SU-DHL-6 (cell line): ENCODE data around the gene ADNP.

ENCODE experiments used
- H2AFZ ChIP-seq: fragments of 200-600 bp; sonication (generic); 2 replicates; pipeline ENCODE4 v1.6.1; 2014; ENCODE audit warnings: low read depth, mild to moderate bottlenecking, moderate library complexity, mixed read lengths, antibody characterized with exemption, low read length; ENCODE audit not compliant: severe bottlenecking
- H3F3A ChIP-seq: fragments of 200-600 bp; shearing (Covaris generic); 2 replicates; pipeline ENCODE4 v1.6.0; 2016; ENCODE audit warnings: antibody characterized with exemption, mild to moderate bottlenecking; ENCODE audit not compliant: insufficient read depth
- H3K27ac ChIP-seq: fragments of 200-600 bp; sonication (generic); 2 replicates; pipeline ENCODE4 v1.5.1; 2016; ENCODE audit warnings: low read depth, mild to moderate bottlenecking, low read length, moderate library complexity, mixed read lengths
- H3K27me3 ChIP-seq: fragments of 200-600 bp; sonication (generic), shearing (Covaris generic); 2 replicates; pipeline ENCODE4 v1.6.0; 2014; ENCODE audit warnings: mild to moderate bottlenecking, low read length
- H3K36me3 ChIP-seq: fragments of 200-600 bp; sonication (generic); 2 replicates; pipeline ENCODE4 v1.6.1; 2014; ENCODE audit warnings: mild to moderate bottlenecking, low read length, mixed read lengths
- H3K4me2 ChIP-seq: fragments of 300-600, 200-600 bp; shearing (Covaris generic), sonication (generic); 2 replicates; pipeline ENCODE4 v1.6.0; 2014; ENCODE audit warnings: low read length, low read depth, mild to moderate bottlenecking; ENCODE audit not compliant: poor library complexity, severe bottlenecking
- H3K4me3 ChIP-seq: fragments of 200-600 bp; sonication (generic); 2 replicates; pipeline ENCODE4 v1.5.1; 2014; ENCODE audit warnings: antibody characterized with exemption, low read length, mild to moderate bottlenecking, mixed read lengths; ENCODE audit not compliant: insufficient read depth, poor library complexity, severe bottlenecking
- H3K79me2 ChIP-seq: fragments of 200-600 bp; sonication (generic); 2 replicates; pipeline ENCODE4 v1.6.1; 2014; ENCODE audit warnings: mild to moderate bottlenecking, low read length, moderate library complexity; ENCODE audit not compliant: insufficient read depth
- H3K9ac ChIP-seq: fragments of 200-600 bp; sonication (generic); 2 replicates; pipeline ENCODE4 v1.7.0; 2014; ENCODE audit warnings: mild to moderate bottlenecking, low read length
- H3K9me2 ChIP-seq: fragments of 200-600 bp; sonication (generic); replicated peaks from 2 replicates; pipeline ENCODE4 v1.6.1; 2014; ENCODE audit warnings: low read length; ENCODE audit not compliant: insufficient read depth
- H3K9me3 ChIP-seq: fragments of 200-600 bp; sonication (generic); 2 replicates; pipeline ENCODE4 v1.6.1; 2014; ENCODE audit warnings: low read length, mixed read lengths; ENCODE audit not compliant: insufficient read depth
- H4K20me1 ChIP-seq: fragments of 200-600 bp; sonication (generic); 2 replicates; pipeline ENCODE4 v1.6.1; 2014; ENCODE audit warnings: low read depth, mild to moderate bottlenecking, antibody characterized with exemption, low read length, moderate library complexity, mixed read lengths
- EZH2phosphoT487 ChIP-seq: fragments of 200-600 bp; sonication (generic), shearing (Covaris generic); conservative IDR thresholded peaks from 2 replicates; pipeline ENCODE4 v1.6.1; 2018; ENCODE audit warnings: mild to moderate bottlenecking, antibody characterized with exemption, low read length, moderate library complexity, mixed read lengths
- TF ChIP-seq, protein P1 (sequence below): fragments of 200-600 bp; sonication (generic); IDR thresholded peaks from one replicate; pipeline ENCODE4 v1.5.1; 2017; ENCODE audit warnings: antibody characterized with exemption, mild to moderate bottlenecking, low read length, moderate library complexity; ENCODE audit not compliant: insufficient read depth, poor library complexity, severe bottlenecking

The ADNP gene

DNA sequence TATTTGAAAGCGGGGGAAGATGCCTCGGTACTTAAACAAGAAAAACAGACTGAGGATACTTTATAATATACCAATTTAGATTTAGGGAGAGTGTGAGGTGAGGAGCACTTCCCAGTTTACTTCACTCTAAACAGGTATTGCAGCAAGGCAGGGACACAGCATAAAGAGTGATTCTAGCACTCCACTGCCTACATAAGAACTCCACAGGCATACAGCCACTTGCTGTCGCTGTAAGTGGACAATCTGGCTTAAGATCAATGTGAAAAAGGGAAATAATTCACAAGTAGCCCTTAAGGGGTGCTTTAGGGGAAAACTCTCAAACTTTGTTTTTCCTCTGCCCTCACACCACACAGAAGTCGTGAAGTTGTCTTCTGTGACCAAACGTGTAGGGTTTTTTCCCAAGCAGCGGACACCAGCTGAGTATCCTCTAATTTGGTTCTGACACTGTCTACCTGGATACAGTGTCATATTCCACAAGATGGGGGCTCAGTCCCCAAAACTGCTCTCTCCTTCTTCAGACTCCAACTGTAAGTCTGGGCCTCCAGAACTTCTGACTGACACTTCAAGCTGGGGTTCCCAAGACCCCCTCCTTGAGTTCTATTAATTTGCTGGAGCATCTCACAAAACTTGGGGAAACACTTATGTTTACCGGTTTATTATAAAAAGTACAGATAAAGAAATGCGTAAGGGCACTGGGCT lies 9.3 kb downstream of the ADNP start:
- Histone ChIP-seq H3K4me3 (no peak overlapping the region), H4K20me1 (peaks cover 63% of the 10 kb centered on the region), H3K79me2 (peaks cover 99% of the 10 kb centered on the region), H3F3A (peaks cover 21% of the 10 kb centered on the region), H3K4me2 (peak overlapping the region; percentile 8), H3K9ac (no peak overlapping the region), H3K27me3 (no peaks in the 10 kb centered on the region), H3K9me2 (no peaks in the 10 kb centered on the region), H2AFZ (no peak overlapping the region), H3K36me3 (peaks cover 31% of the 10 kb centered on the region), H3K9me3 (no peaks in the 10 kb centered on the region), H3K27ac (no peak overlapping the region)
- TF ChIP-seq EZH2phosphoT487: no peak
- TF ChIP-seq, protein P1, sequence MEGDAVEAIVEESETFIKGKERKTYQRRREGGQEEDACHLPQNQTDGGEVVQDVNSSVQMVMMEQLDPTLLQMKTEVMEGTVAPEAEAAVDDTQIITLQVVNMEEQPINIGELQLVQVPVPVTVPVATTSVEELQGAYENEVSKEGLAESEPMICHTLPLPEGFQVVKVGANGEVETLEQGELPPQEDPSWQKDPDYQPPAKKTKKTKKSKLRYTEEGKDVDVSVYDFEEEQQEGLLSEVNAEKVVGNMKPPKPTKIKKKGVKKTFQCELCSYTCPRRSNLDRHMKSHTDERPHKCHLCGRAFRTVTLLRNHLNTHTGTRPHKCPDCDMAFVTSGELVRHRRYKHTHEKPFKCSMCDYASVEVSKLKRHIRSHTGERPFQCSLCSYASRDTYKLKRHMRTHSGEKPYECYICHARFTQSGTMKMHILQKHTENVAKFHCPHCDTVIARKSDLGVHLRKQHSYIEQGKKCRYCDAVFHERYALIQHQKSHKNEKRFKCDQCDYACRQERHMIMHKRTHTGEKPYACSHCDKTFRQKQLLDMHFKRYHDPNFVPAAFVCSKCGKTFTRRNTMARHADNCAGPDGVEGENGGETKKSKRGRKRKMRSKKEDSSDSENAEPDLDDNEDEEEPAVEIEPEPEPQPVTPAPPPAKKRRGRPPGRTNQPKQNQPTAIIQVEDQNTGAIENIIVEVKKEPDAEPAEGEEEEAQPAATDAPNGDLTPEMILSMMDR: no peak

GRCh38 chr20:50920997-50921396 lies 10.2 kb downstream of the ADNP start:
- Histone ChIP-seq H3K9me2 (no peaks in the 10 kb centered on the region), H4K20me1 (peaks cover 63% of the 10 kb centered on the region), H3K4me2 (peak overlapping the region; percentile 2), H3K4me3 (no peak overlapping the region), H3K9me3 (no peaks in the 10 kb centered on the region), H3K27me3 (no peaks in the 10 kb centered on the region), H3K9ac (no peak overlapping the region), H3K36me3 (peaks cover 22% of the 10 kb centered on the region), H3F3A (peaks cover 21% of the 10 kb centered on the region), H2AFZ (no peak overlapping the region), H3K27ac (no peak overlapping the region), H3K79me2 (peaks cover 99% of the 10 kb centered on the region)
- no peak for TF ChIP-seq EZH2phosphoT487
- TF ChIP-seq, protein P1: no peak

DNA sequence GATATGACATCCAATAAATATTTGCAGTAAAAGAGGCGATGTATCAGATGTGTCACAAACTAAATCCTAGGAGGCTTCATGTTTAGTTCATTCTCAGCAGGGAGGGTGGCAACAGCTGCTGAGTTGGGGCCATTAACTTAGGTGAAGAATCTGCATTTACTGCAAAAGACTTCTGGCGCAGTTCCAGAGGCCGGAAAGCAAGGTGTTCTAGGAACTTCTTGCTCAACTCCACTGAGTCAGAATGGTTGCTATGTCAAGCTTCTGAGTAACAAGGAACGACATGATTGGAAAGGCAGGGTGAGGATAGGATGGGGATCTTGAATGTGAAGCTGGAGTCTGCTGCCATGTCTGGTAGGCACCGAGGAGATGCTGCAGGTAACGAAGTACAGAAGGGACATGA lies 11.7 kb downstream of the ADNP start:
- no peak overlapping the region for H3K4me3 ChIP-seq
- H3K9me2 ChIP-seq: no peaks in the 10 kb centered on the region
- peaks cover 59% of the 10 kb centered on the region for H4K20me1 ChIP-seq
- H3K27ac ChIP-seq: no peak overlapping the region
- H3K9ac ChIP-seq: no peak overlapping the region
- no peak for TF ChIP-seq EZH2phosphoT487
- TF ChIP-seq, protein P1: no peak
- H3K36me3 ChIP-seq: peaks cover 27% of the 10 kb centered on the region
- no peak overlapping the region for H2AFZ ChIP-seq
- peaks cover 99% of the 10 kb centered on the region for H3K79me2 ChIP-seq
- H3K27me3 ChIP-seq: no peaks in the 10 kb centered on the region
- H3F3A ChIP-seq: peaks cover 21% of the 10 kb centered on the region
- H3K9me3 ChIP-seq: no peaks in the 10 kb centered on the region
- H3K4me2 ChIP-seq: no peak overlapping the region
